NT2/D1 (cell line): ENCODE measurements around the gene EFR3B.

ENCODE experiments used
- SUZ12 ChIP-seq: IDR thresholded peaks from 2 replicates; pipeline ENCODE4 v1.6.1; 2011; ENCODE audit not compliant: insufficient read length, insufficient read depth; ENCODE audit errors: extremely low read depth
- YY1 ChIP-seq: IDR thresholded peaks from 2 replicates; pipeline ENCODE4 v1.6.1; 2011; ENCODE audit not compliant: insufficient read length, insufficient read depth
- ZNF274 ChIP-seq: IDR thresholded peaks from 2 replicates; pipeline ENCODE4 v1.6.1; 2011; ENCODE audit warnings: mild to moderate bottlenecking, low read depth, low read length

DNA sequence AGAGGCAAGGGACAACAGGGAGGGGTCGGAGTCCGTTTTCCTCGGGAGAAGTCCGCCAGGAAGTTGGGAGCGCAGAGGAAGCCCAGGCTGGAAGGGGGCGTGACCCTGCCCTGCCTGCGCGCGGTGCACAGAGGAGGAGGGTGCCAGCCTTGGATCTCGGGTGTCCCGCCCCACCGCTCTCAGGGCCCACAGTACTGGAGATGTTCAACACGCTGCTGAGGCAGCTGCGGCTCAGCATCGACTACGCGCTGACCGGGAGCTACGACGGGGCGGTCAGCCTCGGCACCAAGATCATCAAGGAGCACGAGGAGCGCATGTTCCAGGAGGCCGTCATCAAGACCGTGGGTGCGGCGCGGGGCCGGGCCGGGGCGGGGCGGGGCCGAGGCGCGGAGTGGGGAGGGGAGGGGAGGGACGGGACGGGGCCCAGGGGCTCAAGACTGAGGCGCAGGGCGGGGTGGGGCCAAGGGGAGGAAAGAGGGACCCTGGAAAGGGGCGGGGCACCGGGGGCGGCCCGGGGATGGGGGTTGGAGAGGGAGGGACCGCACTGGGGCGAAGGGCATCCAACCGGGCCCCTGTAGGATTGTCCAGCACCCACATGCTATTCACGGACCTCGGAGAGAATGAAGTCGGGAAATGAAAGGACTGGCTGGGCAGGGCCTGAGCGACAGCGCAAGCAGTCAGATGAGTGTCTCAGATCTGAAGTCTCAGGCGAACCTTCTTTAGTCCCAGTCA, 89.9 kb downstream of the EFR3B start:
- TF ChIP-seq YY1 (no peak), ZNF274 (no peak), SUZ12 (no peak)
